HG02885 (cell line): ENCODE data around the gene ACTRT2.

Experiments used
- ATAC-seq: cut with Tn5 transposase; IDR thresholded peaks from one replicate; pipeline ENCODE4 v1.9.1; 2021; ENCODE audit warnings: mild to moderate bottlenecking; ENCODE audit not compliant: unreplicated experiment, poor library complexity

Gene ACTRT2

GRCh38 chr1:3015744-3016143 is 5.5 kb upstream of the ACTRT2 start:
- ATAC-seq, result no peak

GRCh38 chr1:3016641-3017439 is 4.4 kb upstream of the ACTRT2 start:
- ATAC-seq, result no peak

GRCh38 chr1:3017440-3018050 is 3.7 kb upstream of the ACTRT2 start:
- ATAC-seq, result no peak

- no peak for ATAC-seq
Measured at GRCh38 chr1:3018051-3018471, 3.2 kb upstream of the ACTRT2 start.

- ATAC-seq, result no peak
Measured at GRCh38 chr1:3018576-3018975, 2.7 kb upstream of the ACTRT2 start.

- ATAC-seq, result no peak
Measured at GRCh38 chr1:3019007-3019515, 2.2 kb upstream of the ACTRT2 start.

GRCh38 chr1:3019516-3020051 is 1.7 kb upstream of the ACTRT2 start:
- ATAC-seq, result no peak

- no peak for ATAC-seq
Measured at GRCh38 chr1:3020263-3020909, 881 bp upstream of the ACTRT2 start.

- no peak for ATAC-seq
Measured at GRCh38 chr1:3021801-3022401, 634 bp downstream of the ACTRT2 start.

GRCh38 chr1:3022511-3022973 is 1.3 kb downstream of the ACTRT2 start:
- ATAC-seq, result no peak

- ATAC-seq, result no peak
Measured at GRCh38 chr1:3022976-3023375, 1.7 kb downstream of the ACTRT2 start.

GRCh38 chr1:3024019-3024418 is 2.8 kb downstream of the ACTRT2 start:
- no peak for ATAC-seq

- no peak for ATAC-seq
Measured at GRCh38 chr1:3024588-3024987, 3.3 kb downstream of the ACTRT2 start.

- no peak for ATAC-seq
Measured at GRCh38 chr1:3026124-3026523, 4.9 kb downstream of the ACTRT2 start.

- no peak for ATAC-seq
Measured at GRCh38 chr1:3026581-3027391, 5.5 kb downstream of the ACTRT2 start.

GRCh38 chr1:3027611-3028371 is 6.5 kb downstream of the ACTRT2 start:
- ATAC-seq, result no peak

GRCh38 chr1:3028531-3029282 is 7.4 kb downstream of the ACTRT2 start:
- no peak for ATAC-seq

GRCh38 chr1:3029481-3029961 is 8.3 kb downstream of the ACTRT2 start:
- ATAC-seq, result no peak
